ENCODE data around the gene NCL. TPM values are rescaled to one million over a fixed set of nuclear protein-coding genes. Genes with fewer than 3 reads are reported as not detected.
"Not testable (repeated sequence)": the region's sequence is repeated elsewhere in the genome, so short reads cannot be mapped to it uniquely, and the experiment has no call there.

NCL gene
- total RNA-seq, 1 experiment from 2014 or later = 228 TPM

DNA sequence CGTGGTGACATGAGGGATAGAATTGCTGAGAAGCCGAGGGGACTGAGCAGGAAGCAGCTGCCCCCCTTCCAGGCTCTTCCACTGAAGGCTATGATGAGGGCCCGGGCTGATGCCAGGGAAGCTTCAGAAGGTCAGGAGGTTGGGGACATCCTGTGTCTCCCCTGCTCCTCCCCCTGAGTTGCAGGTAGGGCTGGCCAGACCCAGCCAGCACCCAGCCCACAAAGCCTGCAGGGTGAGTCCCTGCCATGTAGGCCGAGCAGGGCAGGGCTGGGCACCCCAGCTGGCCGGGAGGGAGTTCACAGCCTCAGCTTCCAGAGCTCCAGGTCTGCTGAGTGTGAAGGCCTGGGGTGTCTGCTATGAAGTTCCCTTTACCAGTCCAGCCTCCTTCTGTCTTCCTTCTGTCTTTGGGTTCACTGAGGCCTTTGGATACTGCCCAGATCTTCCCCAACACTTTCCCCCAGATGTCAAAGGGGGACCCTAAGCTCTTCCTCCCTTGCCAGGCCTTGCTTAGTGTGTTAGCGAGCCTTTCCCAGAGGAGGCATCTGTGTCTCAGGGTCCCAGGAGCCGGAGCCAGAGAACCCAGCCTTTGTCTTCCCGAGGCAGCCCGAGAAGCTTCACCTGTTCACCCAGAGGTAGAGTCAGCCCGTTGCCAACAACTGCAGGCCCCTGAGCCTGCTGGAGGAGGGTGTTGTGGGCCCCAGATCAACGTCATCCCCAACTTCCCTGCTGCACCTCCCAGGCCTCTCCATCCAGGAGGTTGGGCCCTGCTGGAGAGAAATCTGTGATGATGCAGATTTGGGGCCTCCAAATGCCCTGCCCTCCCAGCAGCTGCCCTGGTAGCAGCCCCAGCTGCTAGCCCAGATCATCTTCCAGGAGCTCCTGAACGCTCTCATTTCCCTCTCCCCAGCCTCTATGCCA, 3.6 kb upstream of the NCL start:
- DNase-seq (ENCODE audit: low read depth) = no peak

DNA sequence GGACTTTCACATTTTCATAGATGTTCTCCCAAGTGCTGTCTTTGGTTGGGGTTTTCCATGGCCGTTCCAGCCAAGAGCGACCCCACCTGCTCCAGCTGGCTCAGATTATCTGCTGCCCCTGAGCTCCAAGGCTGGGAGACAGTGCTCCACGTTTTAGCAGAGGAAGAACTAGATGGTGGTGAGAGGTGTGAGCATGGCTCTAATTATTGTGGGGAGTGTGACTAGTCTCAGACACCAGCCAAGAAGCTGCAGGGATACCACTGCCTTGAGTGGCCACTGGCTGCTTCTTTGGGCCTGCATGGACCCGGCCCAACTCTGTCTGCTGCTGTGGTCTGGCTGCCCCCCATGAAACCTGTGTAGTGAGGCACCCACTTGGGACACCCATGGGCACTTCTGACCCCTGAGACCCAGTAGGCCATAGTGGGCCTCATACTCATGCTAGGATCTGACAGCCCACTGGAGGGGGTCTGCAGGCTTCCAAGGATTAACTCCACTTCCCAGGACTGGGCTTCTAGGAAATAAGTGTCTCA, 2.8 kb upstream of the NCL start:
- no peak for DNase-seq (ENCODE audit: low read depth)

DNA sequence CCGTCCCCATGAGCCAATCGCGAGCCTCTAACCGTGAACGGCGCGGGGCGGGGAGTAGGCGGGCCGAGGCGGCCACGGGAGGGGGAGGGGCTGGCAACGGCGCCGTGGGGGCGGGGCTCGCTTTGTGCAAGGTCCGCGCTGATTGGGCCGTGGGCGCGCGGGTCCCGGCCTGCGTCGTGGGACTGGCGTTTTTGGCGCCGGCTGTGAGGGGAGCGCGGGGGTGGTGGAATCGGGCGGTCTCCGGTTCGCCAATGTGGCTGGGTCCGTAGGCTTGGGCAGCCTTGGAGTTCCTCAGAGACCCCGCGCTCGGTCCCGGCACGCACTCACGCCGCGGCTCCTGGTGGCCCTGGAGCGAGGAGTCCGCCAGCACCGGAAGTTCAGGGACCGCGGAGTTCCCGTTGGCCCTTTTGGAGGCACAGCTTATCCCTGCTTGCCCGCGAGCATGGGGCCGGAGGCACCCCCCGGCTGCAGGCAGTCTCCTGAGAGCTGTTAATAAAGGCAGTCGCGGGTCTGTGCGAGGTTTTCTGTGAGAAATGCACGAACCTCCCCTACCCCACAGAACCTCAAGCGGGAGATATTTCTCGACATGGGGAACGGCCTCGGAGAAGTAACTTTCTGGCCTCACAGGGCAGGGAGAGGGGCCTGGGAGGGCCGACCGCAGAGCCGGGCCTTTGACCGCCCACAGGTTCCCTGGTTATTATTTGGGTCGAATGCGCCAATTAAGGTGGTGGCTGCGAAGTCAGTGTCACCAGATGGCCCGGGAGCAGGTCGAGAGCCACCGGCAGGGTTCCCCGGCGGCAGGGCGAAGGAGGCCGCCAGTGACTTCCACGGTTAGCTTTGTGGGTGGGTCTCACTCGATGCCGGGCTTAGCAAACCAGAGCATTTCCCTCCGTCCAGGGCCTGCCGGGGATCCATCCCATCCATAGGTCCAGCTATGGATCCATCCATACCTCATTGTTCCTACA, 574 bp upstream of the NCL start:
- DNase-seq (ENCODE audit: low read depth) = no peak

- no peak for DNase-seq (ENCODE audit: low read depth)
Measured at GRCh38 chr2:231462729-231463465, 1.4 kb downstream of the NCL start.

GRCh38 chr2:231461516-231461971, 2.7 kb downstream of the NCL start:
- DNase-seq (ENCODE audit: low read depth) = no peak

GRCh38 chr2:231460841-231461240, 3.4 kb downstream of the NCL start:
- DNase-seq (ENCODE audit: low read depth) = not testable (repeated sequence)

GRCh38 chr2:231460073-231460835, 4.0 kb downstream of the NCL start:
- no peak for DNase-seq (ENCODE audit: low read depth)

DNA sequence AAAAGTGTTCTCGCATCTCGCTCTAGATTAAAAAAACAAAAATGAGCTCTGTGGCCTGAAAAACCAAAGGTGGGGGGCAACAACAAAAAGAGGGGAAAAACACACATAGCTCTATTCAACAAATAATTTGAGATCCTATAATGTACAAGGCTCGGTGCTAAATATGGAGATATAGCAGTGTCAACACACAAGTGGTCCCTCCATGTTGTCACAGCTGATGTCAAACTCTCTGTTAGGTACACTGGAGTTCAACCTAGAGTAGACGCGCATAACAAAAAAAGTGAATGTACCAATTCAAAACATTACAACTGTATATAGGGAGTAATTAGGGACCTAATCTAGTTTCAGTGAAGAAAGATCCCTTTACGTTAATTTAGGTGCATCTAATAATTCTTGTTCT, 5.9 kb downstream of the NCL start:
- no peak for DNase-seq (ENCODE audit: low read depth)

- no peak for DNase-seq (ENCODE audit: low read depth)
Measured at GRCh38 chr2:231457101-231457500, 7.2 kb downstream of the NCL start.

- DNase-seq (ENCODE audit: low read depth) = no peak
Measured at GRCh38 chr2:231456295-231457004, 7.8 kb downstream of the NCL start.

- no peak for DNase-seq (ENCODE audit: low read depth)
Measured at GRCh38 chr2:231455890-231456289, 8.4 kb downstream of the NCL start.

- no peak for DNase-seq (ENCODE audit: low read depth)
Measured at GRCh38 chr2:231455222-231455621, 9.1 kb downstream of the NCL start.

GRCh38 chr2:231454361-231454791, 9.9 kb downstream of the NCL start:
- DNase-seq (ENCODE audit: low read depth) = no peak

GRCh38 chr2:231452799-231453508, 11.3 kb downstream of the NCL start:
- DNase-seq (ENCODE audit: low read depth) = no peak

DNA sequence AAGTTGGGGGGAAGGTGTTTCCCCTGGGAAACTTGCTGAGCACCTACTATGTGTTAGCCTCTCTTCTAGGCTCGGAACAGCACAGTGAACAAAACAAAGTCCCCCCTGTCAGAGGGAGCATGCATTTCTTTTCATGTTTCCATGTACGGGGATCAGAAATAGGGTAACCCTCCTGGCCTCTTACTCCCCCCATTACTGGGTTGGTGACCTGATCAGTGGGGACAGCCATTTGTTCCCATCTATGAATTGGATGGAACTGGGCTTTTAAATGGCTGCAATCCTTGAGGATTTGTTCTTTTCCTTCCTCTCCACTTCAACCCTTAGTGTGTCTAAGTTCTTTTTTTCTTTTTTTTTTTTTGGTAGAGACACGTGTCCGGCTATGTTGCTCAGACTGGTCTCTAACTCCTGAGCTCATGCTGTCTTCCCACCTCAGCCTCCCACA, 13.7 kb downstream of the NCL start:
- no peak for DNase-seq (ENCODE audit: low read depth)

DNA sequence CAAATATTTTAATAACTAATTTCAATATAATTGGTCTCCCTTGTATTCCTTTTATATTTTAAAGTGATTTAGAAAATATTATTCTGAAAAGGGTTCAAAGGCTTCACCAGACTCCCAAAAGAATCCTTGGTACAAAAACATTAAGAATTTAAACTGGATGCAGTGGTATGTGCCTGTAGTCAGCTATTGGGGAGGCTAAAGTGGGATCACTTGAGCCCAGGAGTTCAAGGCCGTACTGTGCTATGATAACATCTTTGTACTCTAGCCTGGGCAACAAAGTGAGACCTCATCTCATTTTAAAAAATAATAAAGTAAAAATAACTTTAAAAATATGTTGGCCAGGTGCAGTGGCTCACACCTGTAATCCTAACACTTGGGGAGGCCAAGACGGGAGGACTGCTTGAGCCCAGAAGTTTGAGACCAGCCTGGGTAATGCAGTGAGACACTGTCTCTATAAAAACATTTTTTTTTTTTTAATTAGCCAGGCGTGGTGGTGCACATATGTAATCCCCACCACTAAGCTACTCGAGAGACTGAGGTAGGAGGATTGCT, 14.7 kb downstream of the NCL start:
- DNase-seq (ENCODE audit: low read depth) = no peak

DNA sequence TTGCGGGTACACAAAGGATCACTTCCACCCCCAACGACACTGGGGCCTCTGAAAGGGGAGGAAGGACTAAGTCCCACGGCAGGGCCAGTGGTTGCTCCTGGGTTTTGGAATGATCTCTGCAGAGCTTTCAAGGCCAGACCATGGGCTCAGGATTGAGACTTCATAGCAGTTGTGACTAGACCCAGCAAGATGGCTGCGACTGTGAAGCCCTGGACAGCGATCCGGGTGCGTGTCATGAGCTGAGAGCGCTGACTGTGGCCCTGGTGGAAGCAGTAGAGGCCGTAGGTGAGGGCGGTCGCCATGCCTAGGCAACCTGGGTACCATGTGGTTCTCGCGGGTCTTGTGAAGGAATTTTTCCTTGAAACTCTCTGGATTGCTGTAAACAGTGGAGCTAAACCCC, 27.3 kb downstream of the NCL start:
- DNase-seq (ENCODE audit: low read depth) = no peak

- DNase-seq (ENCODE audit: low read depth) = no peak
Measured at GRCh38 chr2:231433990-231434389, 30.3 kb downstream of the NCL start.

DNA sequence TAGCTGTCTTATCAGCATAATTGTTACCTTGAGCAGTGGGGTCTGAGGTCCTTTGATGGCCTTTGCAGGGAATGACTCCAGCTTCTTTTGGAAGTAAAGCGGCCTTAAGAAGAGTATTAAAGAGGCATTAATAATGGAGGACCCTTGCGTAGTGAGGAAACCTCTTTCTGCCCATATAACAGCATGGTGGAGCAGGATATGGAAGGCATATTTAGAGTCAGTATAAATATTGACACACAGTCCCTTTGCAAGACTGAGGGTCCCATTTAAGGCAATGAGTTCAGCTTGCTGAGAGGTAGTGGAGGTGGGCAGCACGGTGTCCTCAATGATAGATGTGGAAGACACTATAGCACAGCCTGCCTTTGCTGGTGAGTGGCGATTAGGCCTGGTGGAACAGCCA, 32.7 kb downstream of the NCL start:
- DNase-seq (ENCODE audit: low read depth) = no peak

Measured in LHCN-M2 (cell line).